T-helper 2 cell treated with Interferon-gamma antibody and Interleukin-4, amounts not matched to agents 5 μg/mL and 100 μg/mL, for 36 hours (primary cell): Measurements from ENCODE around the gene VTI1A.
"Not testable (repeated sequence)": the region's sequence is repeated elsewhere in the genome, so short reads cannot be mapped to it uniquely, and the experiment has no call there.

Experiments used
- DNase-seq: peaks from one replicate; pipeline ENCODE4 v3.0.0; 2021; ENCODE audit warnings: low spot score
- H3K27ac Mint-ChIP-seq: one replicate; pipeline ENCODE4 v1.8.0; 2021; ENCODE audit warnings: mild to moderate bottlenecking, mixed read lengths
- H3K27me3 Mint-ChIP-seq: one replicate; pipeline ENCODE4 v1.8.0; 2021; ENCODE audit warnings: low read depth, mixed read lengths
- H3K36me3 Mint-ChIP-seq: one replicate; pipeline ENCODE4 v1.8.0; 2021; ENCODE audit warnings: low read depth, mixed read lengths
- H3K4me1 Mint-ChIP-seq: one replicate; pipeline ENCODE4 v1.8.0; 2021; ENCODE audit warnings: low read depth, mixed read lengths
- H3K4me3 Mint-ChIP-seq: one replicate; pipeline ENCODE4 v1.8.0; 2022; ENCODE audit warnings: mild to moderate bottlenecking, moderate library complexity, mixed read lengths
- H3K9me3 Mint-ChIP-seq: one replicate; pipeline ENCODE4 v1.8.0; 2021; ENCODE audit warnings: mixed read lengths

VTI1A gene

GRCh38 chr10:112433136-112433535 lies 13.9 kb upstream of the VTI1A start:
- peaks cover 28% of the 10 kb centered on the region for H3K36me3 Mint-ChIP-seq

GRCh38 chr10:112434988-112435619 lies 11.9 kb upstream of the VTI1A start:
- no peak for DNase-seq
- H3K36me3 Mint-ChIP-seq, result peaks cover 31% of the 10 kb centered on the region

More at GRCh38 chr10:112433136-112433535, 13.9 kb upstream of the VTI1A start:
- Mint-ChIP-seq H3K9me3 (no peaks in the 10 kb centered on the region), H3K27ac (no peak overlapping the region), H3K4me1 (no peaks in the 10 kb centered on the region), H3K4me3 (no peak overlapping the region), H3K27me3 (no peaks in the 10 kb centered on the region)
- no peak for DNase-seq

GRCh38 chr10:112438356-112438755 lies 8.7 kb upstream of the VTI1A start:
- Mint-ChIP-seq H3K4me1 (peaks cover 5% of the 10 kb centered on the region), H3K27ac (no peak overlapping the region), H3K36me3 (peaks cover 31% of the 10 kb centered on the region), H3K27me3 (no peaks in the 10 kb centered on the region), H3K4me3 (no peak overlapping the region), H3K9me3 (no peaks in the 10 kb centered on the region)
- DNase-seq, result no peak

More at GRCh38 chr10:112434988-112435619, 11.9 kb upstream of the VTI1A start:
- Mint-ChIP-seq H3K4me3 (no peak overlapping the region), H3K27me3 (no peaks in the 10 kb centered on the region), H3K27ac (no peak overlapping the region), H3K4me1 (no peaks in the 10 kb centered on the region), H3K9me3 (no peaks in the 10 kb centered on the region)

DNA sequence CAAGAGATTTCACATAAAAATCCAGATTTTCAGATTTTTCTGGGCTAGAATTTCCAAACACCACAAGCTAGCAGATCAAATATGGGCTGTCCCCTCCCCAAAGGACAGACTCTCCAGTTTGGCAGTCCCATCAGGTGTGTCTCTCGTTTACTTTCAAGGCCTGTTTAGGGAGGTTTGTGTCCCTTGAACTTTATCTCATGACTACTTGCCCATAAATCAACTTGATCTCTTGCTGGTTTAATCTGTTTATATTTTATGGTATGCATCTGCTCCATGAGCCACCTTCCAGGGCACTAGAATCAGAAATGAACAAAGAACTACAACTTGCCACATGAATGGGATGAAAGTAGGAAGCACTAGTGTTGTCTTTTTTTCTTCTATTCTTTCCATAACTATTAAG lies 5.5 kb upstream of the VTI1A start:
- Mint-ChIP-seq H3K4me1 (peaks cover 19% of the 10 kb centered on the region), H3K9me3 (no peaks in the 10 kb centered on the region), H3K4me3 (no peak overlapping the region), H3K27ac (no peak overlapping the region), H3K36me3 (peaks cover 39% of the 10 kb centered on the region), H3K27me3 (no peaks in the 10 kb centered on the region)
- DNase-seq, result no peak

DNA sequence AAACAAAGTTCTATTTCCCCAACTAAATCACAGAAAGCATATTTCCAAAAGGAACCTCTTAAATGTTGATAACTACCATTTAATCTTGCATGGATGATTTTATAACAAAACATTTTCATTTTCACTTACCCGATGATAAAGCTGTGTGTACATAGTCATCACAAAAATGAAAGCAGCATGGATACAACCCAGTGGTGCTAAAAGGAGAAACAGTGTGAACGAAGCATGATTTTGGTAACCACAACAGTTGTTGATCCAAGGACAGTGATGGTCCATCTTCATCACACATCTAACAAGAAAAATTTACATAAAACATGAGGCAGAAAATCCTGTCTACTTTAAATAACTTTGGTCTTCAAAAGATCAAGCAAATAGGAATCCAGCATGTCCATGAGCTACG lies 5.0 kb upstream of the VTI1A start:
- H3K9me3 Mint-ChIP-seq, result no peaks in the 10 kb centered on the region
- H3K36me3 Mint-ChIP-seq, result peaks cover 41% of the 10 kb centered on the region
- peaks cover 19% of the 10 kb centered on the region for H3K4me1 Mint-ChIP-seq
- H3K27me3 Mint-ChIP-seq, result no peaks in the 10 kb centered on the region
- DNase-seq, result no peak
- no peak overlapping the region for H3K27ac Mint-ChIP-seq
- H3K4me3 Mint-ChIP-seq, result no peak overlapping the region

- Mint-ChIP-seq H3K27ac (peak overlapping the region; percentile 98), H3K9me3 (no peaks in the 10 kb centered on the region), H3K4me1 (peaks cover 33% of the 10 kb centered on the region), H3K36me3 (peaks cover 32% of the 10 kb centered on the region), H3K27me3 (no peaks in the 10 kb centered on the region), H3K4me3 (peak overlapping the region; percentile 96)
- no peak for DNase-seq
Observed at GRCh38 chr10:112446055-112446854, 760 bp upstream of the VTI1A start.

GRCh38 chr10:112447620-112447928 lies 559 bp downstream of the VTI1A start:
- Mint-ChIP-seq H3K4me1 (peaks cover 32% of the 10 kb centered on the region), H3K27ac (peak overlapping the region; percentile 98), H3K36me3 (peaks cover 22% of the 10 kb centered on the region), H3K9me3 (no peaks in the 10 kb centered on the region), H3K27me3 (no peaks in the 10 kb centered on the region), H3K4me3 (peak overlapping the region; percentile 96)
- DNase-seq, result no peak

- Mint-ChIP-seq H3K36me3 (peaks cover 22% of the 10 kb centered on the region), H3K4me3 (peak overlapping the region; percentile 96), H3K27me3 (no peaks in the 10 kb centered on the region), H3K4me1 (peaks cover 31% of the 10 kb centered on the region), H3K9me3 (no peaks in the 10 kb centered on the region), H3K27ac (peak overlapping the region; percentile 7)
- no peak for DNase-seq
Observed at GRCh38 chr10:112448888-112449287, 1.9 kb downstream of the VTI1A start.

- H3K27ac Mint-ChIP-seq, result no peak overlapping the region
- no peaks in the 10 kb centered on the region for H3K27me3 Mint-ChIP-seq
- no peaks in the 10 kb centered on the region for H3K9me3 Mint-ChIP-seq
- H3K4me3 Mint-ChIP-seq, result no peak overlapping the region
- peaks cover 11% of the 10 kb centered on the region for H3K4me1 Mint-ChIP-seq
- H3K36me3 Mint-ChIP-seq, result peaks cover 2% of the 10 kb centered on the region
- DNase-seq, result no peak
Observed at GRCh38 chr10:112454910-112455779, 8.1 kb downstream of the VTI1A start.

DNA sequence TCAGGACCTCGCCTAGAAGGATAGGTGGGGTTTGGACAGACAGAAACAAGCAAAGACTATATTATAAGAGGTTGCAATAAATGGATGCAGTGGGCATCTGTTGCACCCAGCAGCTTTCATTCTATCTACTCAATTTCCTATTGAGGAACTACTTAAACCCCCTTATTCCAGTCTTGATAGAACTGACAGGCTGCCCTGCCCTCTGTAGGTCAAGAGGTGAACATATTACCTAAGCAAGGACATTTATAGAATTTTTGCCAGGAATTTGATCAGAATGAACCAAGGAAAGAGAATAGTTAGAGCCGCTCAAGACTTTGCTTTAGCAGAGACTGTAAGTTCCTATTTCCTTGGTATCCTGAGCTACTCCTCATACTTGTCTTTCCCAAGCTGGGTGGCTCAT lies 9.5 kb downstream of the VTI1A start:
- no peak overlapping the region for H3K4me3 Mint-ChIP-seq
- H3K27me3 Mint-ChIP-seq, result no peaks in the 10 kb centered on the region
- H3K4me1 Mint-ChIP-seq, result peaks cover 11% of the 10 kb centered on the region
- H3K36me3 Mint-ChIP-seq, result peaks cover 7% of the 10 kb centered on the region
- DNase-seq, result no peak
- no peak overlapping the region for H3K27ac Mint-ChIP-seq
- no peaks in the 10 kb centered on the region for H3K9me3 Mint-ChIP-seq

- no peak overlapping the region for H3K4me3 Mint-ChIP-seq
- H3K27ac Mint-ChIP-seq, result no peak overlapping the region
- peaks cover 30% of the 10 kb centered on the region for H3K36me3 Mint-ChIP-seq
- DNase-seq, result no peak
- no peaks in the 10 kb centered on the region for H3K9me3 Mint-ChIP-seq
- H3K27me3 Mint-ChIP-seq, result no peaks in the 10 kb centered on the region
- H3K4me1 Mint-ChIP-seq, result peaks cover 10% of the 10 kb centered on the region
Observed at GRCh38 chr10:112460366-112460765, 13.4 kb downstream of the VTI1A start.

- H3K4me3 Mint-ChIP-seq, result no peak overlapping the region
- no peak for DNase-seq
- no peaks in the 10 kb centered on the region for H3K9me3 Mint-ChIP-seq
- no peaks in the 10 kb centered on the region for H3K27me3 Mint-ChIP-seq
- peaks cover 6% of the 10 kb centered on the region for H3K4me1 Mint-ChIP-seq
- H3K36me3 Mint-ChIP-seq, result peaks cover 38% of the 10 kb centered on the region
- H3K27ac Mint-ChIP-seq, result no peak overlapping the region
Observed at GRCh38 chr10:112461029-112461887, 14.2 kb downstream of the VTI1A start.

DNA sequence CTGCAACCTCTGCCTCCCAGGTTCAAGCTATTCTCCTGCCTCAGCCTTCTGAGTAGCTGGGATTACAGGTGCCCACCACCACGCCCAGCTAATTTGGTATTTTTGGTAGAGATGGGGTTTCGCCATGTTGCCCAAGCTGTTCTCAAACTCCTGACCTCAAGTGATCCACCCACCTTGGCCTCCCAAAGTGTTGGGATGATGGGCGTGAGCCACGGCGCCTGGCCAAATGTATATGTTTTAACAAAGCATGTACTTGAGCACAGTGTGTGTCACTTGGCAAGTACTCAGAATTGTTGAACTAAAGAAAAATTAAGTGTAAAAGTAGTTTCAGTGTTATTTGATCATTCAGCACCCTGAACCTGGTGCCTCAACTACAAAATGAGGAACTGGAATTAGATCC lies 17.1 kb downstream of the VTI1A start:
- H3K9me3 Mint-ChIP-seq, H3K27ac Mint-ChIP-seq, H3K4me3 Mint-ChIP-seq, H3K4me1 Mint-ChIP-seq, H3K27me3 Mint-ChIP-seq, DNase-seq: not testable (repeated sequence)
- peaks cover 40% of the 10 kb centered on the region for H3K36me3 Mint-ChIP-seq
